Chondrocyte (in vitro differentiated cells): ENCODE results near the gene MARK1. TPM values are rescaled to one million over a fixed set of nuclear protein-coding genes. Genes with fewer than 3 reads are reported as not detected.

ENCODE experiments used
- total RNA-seq: library from RNA; stranded (reverse); gene quantifications from 3 replicates; pipeline ENCODE4 v1.2.1, GENCODE V29; 2021

Gene MARK1
- total RNA-seq, 1 donor from 2014 or later = 4.1 TPM

Other genes starting within 250 kb of the MARK1 start
- gene C1orf115, start 162.2 kb downstream of the MARK1 start, total RNA-seq = 2.0 to 3.5 TPM (median 3.4 TPM) in 3 replicates
- gene MTARC2, start 220.2 kb downstream of the MARK1 start, total RNA-seq = 18.6 to 21.3 TPM (median 19.5 TPM) in 3 replicates